ENCODE results near the gene IFNL2. TPM values are rescaled to one million over a fixed set of nuclear protein-coding genes. Genes with fewer than 3 reads are reported as not detected.

The IFNL2 gene
- total RNA-seq, 1 experiment from 2014 or later = 0.33 TPM

GRCh38 chr19:39299404-39299803 lies 31.2 kb downstream of the IFNL2 start:
- no TSS peak for BruUV-seq (replicated peaks)
- in situ Hi-C loops (cut with HindIII; ENCODE audit: low pct_unique_long_range_greater_than_20kb, low sequenced_read_pairs) = loop anchor here (10.0 kb wide), 1 partner anchor 45 kb away; the partner anchor contains the start of gene SAMD4B
- CTCF ChIA-PET = interaction anchor here (1.0 to 1.1 kb wide), 2 partner anchors 28 to 31 kb away, joined by 3 to 4 read pairs; no protein-coding TSS in a partner anchor

GRCh38 chr19:39299832-39300231 lies 31.6 kb downstream of the IFNL2 start:
- ChIA-PET POLR2A (interaction anchor here (0.6 to 0.7 kb wide), 2 partner anchors 42 to 136 kb away, joined by 3 read pairs; partner anchors contain the start of genes RPS16 and SAMD4B), CTCF (interaction anchor here (0.6 to 2.3 kb wide), 5 partner anchors 8 to 492 kb away, joined by 3 to 10 read pairs (median 3); no protein-coding TSS in a partner anchor)
- Histone ChIP-seq H3K9me3 (ENCODE audit: control insufficient read depth, insufficient read depth, low read depth, low read length) (no peaks in the 10 kb centered on the region), H3K27me3 (ENCODE audit: control insufficient read depth, insufficient read depth, low read length) (peaks cover 7% of the 10 kb centered on the region; the same call in 1 of the 2 replicates), H3K4me3 (ENCODE audit: low read depth in 2 of 2, low read length in 2 of 2) (no peak overlapping the region), H3K27ac (ENCODE audit: low read length) (no peak overlapping the region), H3K4me1 (ENCODE audit: control insufficient read depth, insufficient read depth, low read length) (no peaks in the 10 kb centered on the region; the same call in 1 of the 2 replicates), H3K36me3 (ENCODE audit: control insufficient read depth, insufficient read depth, low read length) (no peaks in the 10 kb centered on the region)
- no peak for DNase-seq (ENCODE audit: low read depth, low spot score)
- intact Hi-C loops (cut with micrococcal nuclease; ENCODE audit: unreplicated experiment) = no loop called here
- no peak for ATAC-seq
- TF ChIP-seq TCF7L2 (IDR thresholded peaks at IDR 0.05; ENCODE audit: low read depth, low read length) (no peak), SIN3A (IDR thresholded peaks at IDR 0.05; ENCODE audit: borderline replicate concordance, insufficient read depth, low read depth, low read length) (no peak), REST (IDR thresholded peaks at IDR 0.05; ENCODE audit: insufficient read depth in 1 of 2, low read depth in 2 of 2, low read length in 1 of 2) (no peak), POLR2AphosphoS5 (IDR thresholded peaks at IDR 0.05; ENCODE audit: low read depth, low read length) (no peak), CTCF (IDR thresholded peaks at IDR 0.05) (no peak)
- in situ Hi-C loops (cut with HindIII; ENCODE audit: low pct_unique_long_range_greater_than_20kb, low sequenced_read_pairs) = loop anchor here (5.0 to 10.0 kb wide), 3 partner anchors 45 to 97 kb away; partner anchors contain the start of gene SAMD4B
- no TSS peak for BruUV-seq (replicated peaks)

More at GRCh38 chr19:39299404-39299803, 31.2 kb downstream of the IFNL2 start:
- no peaks in the 10 kb centered on the region for H3K36me3 ChIP-seq (ENCODE audit: control insufficient read depth, insufficient read depth, low read length)
- TF ChIP-seq POLR2AphosphoS5 (IDR thresholded peaks at IDR 0.05; ENCODE audit: low read depth, low read length) = no peak
- no peak for TF ChIP-seq CTCF (IDR thresholded peaks at IDR 0.05)
- no peak for TF ChIP-seq TCF7L2 (IDR thresholded peaks at IDR 0.05; ENCODE audit: low read depth, low read length)
- TF ChIP-seq REST (IDR thresholded peaks at IDR 0.05; ENCODE audit: insufficient read depth in 1 of 2, low read depth in 2 of 2, low read length in 1 of 2) = no peak
- no peak for TF ChIP-seq SIN3A (IDR thresholded peaks at IDR 0.05; ENCODE audit: borderline replicate concordance, insufficient read depth, low read depth, low read length)
- ATAC-seq = no peak
- no peak overlapping the region for H3K4me3 ChIP-seq (ENCODE audit: low read depth in 2 of 2, low read length in 2 of 2)
- intact Hi-C loops (cut with micrococcal nuclease; ENCODE audit: unreplicated experiment) = no loop called here
- H3K27ac ChIP-seq (ENCODE audit: low read length) = no peak overlapping the region
- peaks cover 7% of the 10 kb centered on the region; the same call in 1 of the 2 replicates for H3K27me3 ChIP-seq (ENCODE audit: control insufficient read depth, insufficient read depth, low read length)
- DNase-seq (ENCODE audit: low read depth, low spot score) = no peak
- H3K4me1 ChIP-seq (ENCODE audit: control insufficient read depth, insufficient read depth, low read length) = no peaks in the 10 kb centered on the region; the same call in 1 of the 2 replicates
- H3K9me3 ChIP-seq (ENCODE audit: control insufficient read depth, insufficient read depth, low read depth, low read length) = no peaks in the 10 kb centered on the region
- POLR2A ChIA-PET = interaction anchor here (0.6 to 0.9 kb wide), 5 partner anchors 17 to 137 kb away, joined by 3 to 9 read pairs (median 3); partner anchors contain the start of genes RPS16 and SAMD4B
